SH-SY5Y (cell line): ENCODE data around the gene KCNIP4.

Experiments used
- GATA2 ChIP-seq: IDR thresholded peaks from 2 replicates; pipeline ENCODE4 v1.6.1; 2011; ENCODE audit warnings: mild to moderate bottlenecking, low read depth, low read length
- GATA3 ChIP-seq: IDR thresholded peaks from 2 replicates; pipeline ENCODE4 v1.6.1; 2011; ENCODE audit warnings: low read depth, mild to moderate bottlenecking, low read length, moderate library complexity

DNA sequence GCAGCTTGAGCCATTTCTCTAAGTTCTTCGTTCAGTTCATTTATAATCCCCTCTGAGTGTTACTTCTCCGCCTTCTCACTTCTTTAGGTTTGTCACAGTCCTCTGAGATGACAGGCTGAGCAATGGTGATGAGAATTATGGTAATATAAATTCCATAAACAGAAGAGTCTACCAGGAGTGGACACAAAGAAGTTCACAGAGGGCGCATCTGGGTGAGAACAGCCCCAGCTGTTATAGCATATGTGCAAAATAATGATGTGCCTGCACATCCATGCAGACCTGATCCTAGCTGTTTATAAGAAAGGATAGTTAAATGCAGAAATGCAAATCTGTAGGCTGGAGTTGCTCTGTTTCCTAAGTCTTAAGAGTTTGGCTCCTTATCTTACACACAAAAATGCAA lies 377.5 kb downstream of the KCNIP4 start:
- no peak for TF ChIP-seq GATA2
- no peak for TF ChIP-seq GATA3
